Osteoblast (primary cell): ENCODE measurements around the gene ARRDC3. TPM values are rescaled to one million over a fixed set of nuclear protein-coding genes. Genes with fewer than 3 reads are reported as not detected.

Experiments
- DNase-seq: peaks from one replicate; pipeline ENCODE4 v3.0.0; 2011; ENCODE audit warnings: low spot score, mixed read lengths; ENCODE audit not compliant: insufficient read length; ENCODE audit errors: missing footprints
- H2AFZ ChIP-seq: 2 replicates; pipeline ENCODE4 v1.6.0; 2011; ENCODE audit warnings: mild to moderate bottlenecking, low read length
- H3K27ac ChIP-seq: 2 replicates; pipeline ENCODE4 v1.5.1; 2011; ENCODE audit warnings: mild to moderate bottlenecking, low read depth, low read length, moderate library complexity
- H3K27me3 ChIP-seq: 2 replicates; pipeline ENCODE4 v1.6.0; 2012; ENCODE audit warnings: mild to moderate bottlenecking, control low read depth, inconsistent platforms, low read length, moderate library complexity; ENCODE audit not compliant: insufficient read depth
- H3K36me3 ChIP-seq: 2 replicates; pipeline ENCODE4 v1.5.1; 2011; ENCODE audit warnings: mild to moderate bottlenecking, low read length, control low read depth, moderate library complexity; ENCODE audit not compliant: insufficient read depth
- H3K4me1 ChIP-seq: 2 replicates; pipeline ENCODE4 v1.5.1; 2011; ENCODE audit warnings: mild to moderate bottlenecking, low read length, control low read depth, moderate library complexity; ENCODE audit not compliant: insufficient read depth
- H3K4me2 ChIP-seq: 2 replicates; pipeline ENCODE4 v1.6.0; 2011; ENCODE audit warnings: mild to moderate bottlenecking, low read length; ENCODE audit not compliant: insufficient read depth
- H3K4me3 ChIP-seq: fragments of 200-600 bp; sonication (generic); 3 replicates; pipeline ENCODE4 v1.5.1; 2012; ENCODE audit warnings: mild to moderate bottlenecking, low read length, inconsistent platforms; ENCODE audit not compliant: insufficient read depth
- H3K79me2 ChIP-seq: 2 replicates; pipeline ENCODE4 v1.6.0; 2012; ENCODE audit warnings: mild to moderate bottlenecking, low read length, control low read depth, inconsistent platforms; ENCODE audit not compliant: insufficient read depth
- H3K9me3 ChIP-seq: 2 replicates; pipeline ENCODE4 v1.5.1; 2011; ENCODE audit warnings: low read depth, low read length, control low read depth
- H4K20me1 ChIP-seq: 2 replicates; pipeline ENCODE4 v1.6.0; 2012; ENCODE audit warnings: mild to moderate bottlenecking, low read length, control low read depth; ENCODE audit not compliant: insufficient read depth
- total RNA-seq: library from RNA; depleted of rRNA; stranded (reverse); fragments of >200 nt; gene quantifications from 2 replicates; pipeline ENCODE4 v1.2.3, GENCODE V29; 2012
- TF ChIP-seq, protein P1 (sequence below): IDR thresholded peaks from 2 replicates; pipeline ENCODE4 v1.5.1; 2011; ENCODE audit warnings: mild to moderate bottlenecking, low read depth, low read length, moderate library complexity; ENCODE audit errors: extremely low read depth

The ARRDC3 gene
- total RNA-seq, 1 donor, result 101 TPM

DNA sequence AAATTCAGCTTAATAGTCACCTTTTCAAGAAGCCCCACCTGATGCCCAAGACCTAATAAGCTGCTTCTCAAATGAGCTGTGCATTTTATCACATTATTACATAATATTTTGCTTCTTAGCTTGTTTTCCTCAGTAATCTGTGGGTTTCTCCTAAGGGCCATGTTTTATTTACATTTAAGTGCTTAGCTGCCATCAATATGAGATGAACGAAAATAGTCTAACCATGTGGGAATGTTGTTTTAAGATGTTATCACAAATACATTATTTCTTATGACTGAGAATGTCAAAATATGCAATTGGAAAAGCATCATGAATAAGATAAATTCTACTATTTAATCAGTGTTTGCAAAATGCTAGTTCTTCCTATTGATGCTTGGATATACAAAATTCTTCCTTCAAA is 10.1 kb downstream of the ARRDC3 start:
- H3K36me3 ChIP-seq, result peaks cover 99% of the 10 kb centered on the region
- no peaks in the 10 kb centered on the region for H3K9me3 ChIP-seq
- peaks cover 41% of the 10 kb centered on the region for H3K79me2 ChIP-seq
- H3K4me2 ChIP-seq, result no peak overlapping the region
- no peaks in the 10 kb centered on the region for H3K27me3 ChIP-seq
- H4K20me1 ChIP-seq, result peaks cover 33% of the 10 kb centered on the region
- peak overlapping the region; percentile 18 for H3K27ac ChIP-seq
- H3K4me3 ChIP-seq, result no peak overlapping the region
- H3K4me1 ChIP-seq, result peaks cover 8% of the 10 kb centered on the region
- DNase-seq, result no peak
- TF ChIP-seq, protein P1, sequence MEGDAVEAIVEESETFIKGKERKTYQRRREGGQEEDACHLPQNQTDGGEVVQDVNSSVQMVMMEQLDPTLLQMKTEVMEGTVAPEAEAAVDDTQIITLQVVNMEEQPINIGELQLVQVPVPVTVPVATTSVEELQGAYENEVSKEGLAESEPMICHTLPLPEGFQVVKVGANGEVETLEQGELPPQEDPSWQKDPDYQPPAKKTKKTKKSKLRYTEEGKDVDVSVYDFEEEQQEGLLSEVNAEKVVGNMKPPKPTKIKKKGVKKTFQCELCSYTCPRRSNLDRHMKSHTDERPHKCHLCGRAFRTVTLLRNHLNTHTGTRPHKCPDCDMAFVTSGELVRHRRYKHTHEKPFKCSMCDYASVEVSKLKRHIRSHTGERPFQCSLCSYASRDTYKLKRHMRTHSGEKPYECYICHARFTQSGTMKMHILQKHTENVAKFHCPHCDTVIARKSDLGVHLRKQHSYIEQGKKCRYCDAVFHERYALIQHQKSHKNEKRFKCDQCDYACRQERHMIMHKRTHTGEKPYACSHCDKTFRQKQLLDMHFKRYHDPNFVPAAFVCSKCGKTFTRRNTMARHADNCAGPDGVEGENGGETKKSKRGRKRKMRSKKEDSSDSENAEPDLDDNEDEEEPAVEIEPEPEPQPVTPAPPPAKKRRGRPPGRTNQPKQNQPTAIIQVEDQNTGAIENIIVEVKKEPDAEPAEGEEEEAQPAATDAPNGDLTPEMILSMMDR, result no peak
- H2AFZ ChIP-seq, result no peak overlapping the region

DNA sequence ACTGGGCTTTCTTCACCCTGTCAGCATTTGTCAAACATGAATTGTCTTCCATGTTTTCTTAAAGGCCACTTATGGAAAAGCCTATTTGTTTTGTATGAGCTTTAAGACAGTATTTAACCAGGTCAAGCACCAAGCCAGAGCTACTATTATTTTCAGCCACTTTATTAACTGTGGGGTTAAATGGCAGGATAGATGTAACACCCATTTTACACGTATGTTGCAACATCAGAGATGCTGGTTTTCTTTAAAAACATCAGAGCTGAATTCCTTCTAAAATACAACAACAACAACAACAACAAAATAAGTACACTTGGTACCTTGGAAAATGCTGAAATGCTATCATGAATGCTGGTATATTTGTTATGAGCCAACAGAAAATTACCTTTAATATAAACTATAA is 13.6 kb downstream of the ARRDC3 start:
- H3K27me3 ChIP-seq, result no peaks in the 10 kb centered on the region
- H3K79me2 ChIP-seq, result peaks cover 17% of the 10 kb centered on the region
- no peak overlapping the region for H3K4me2 ChIP-seq
- H3K36me3 ChIP-seq, result peaks cover 70% of the 10 kb centered on the region
- no peak overlapping the region for H3K4me3 ChIP-seq
- no peak overlapping the region for H2AFZ ChIP-seq
- H4K20me1 ChIP-seq, result peaks cover 29% of the 10 kb centered on the region
- TF ChIP-seq, protein P1, result no peak
- H3K27ac ChIP-seq, result no peak overlapping the region
- no peaks in the 10 kb centered on the region for H3K4me1 ChIP-seq
- no peaks in the 10 kb centered on the region for H3K9me3 ChIP-seq
- DNase-seq, result no peak

DNA sequence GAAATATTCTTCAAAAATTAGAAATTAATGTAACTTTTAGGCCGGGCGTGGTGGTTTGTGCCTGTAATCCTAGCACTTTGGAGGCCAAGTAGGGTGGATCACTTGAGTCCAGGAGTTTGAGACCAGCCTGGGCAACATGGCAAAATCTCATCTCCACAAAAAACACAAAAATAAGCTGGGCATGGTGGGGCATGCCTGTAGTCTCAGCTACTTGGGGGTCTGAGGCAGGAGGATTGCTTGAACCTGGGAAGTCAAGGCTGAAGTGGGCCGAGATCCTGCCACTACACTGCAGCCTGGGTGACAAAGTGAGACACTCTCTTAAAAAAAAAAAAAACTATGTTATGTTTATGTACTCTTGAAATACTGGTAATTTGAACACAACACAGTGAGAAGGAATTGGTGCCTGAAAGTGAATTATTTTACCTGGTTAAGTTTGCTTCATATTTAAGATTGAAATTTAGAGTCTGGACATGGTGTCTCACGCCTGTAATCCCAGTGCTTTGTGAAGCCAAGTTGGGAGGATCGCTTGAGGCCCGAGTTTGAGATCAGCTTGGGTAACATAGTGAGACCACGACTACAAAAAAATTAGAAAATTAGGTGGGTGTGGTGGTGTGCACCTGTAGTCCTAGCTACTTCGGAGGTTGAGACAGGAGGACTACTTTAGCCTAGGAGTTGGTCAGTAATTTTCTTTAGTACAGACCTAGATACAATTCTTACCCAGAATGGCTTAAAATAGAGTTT is 15.0 kb downstream of the ARRDC3 start:
- H3K4me3 ChIP-seq, result no peak overlapping the region
- H3K4me1 ChIP-seq, result no peaks in the 10 kb centered on the region
- DNase-seq, result no peak
- no peak overlapping the region for H2AFZ ChIP-seq
- H3K36me3 ChIP-seq, result peaks cover 56% of the 10 kb centered on the region
- H3K9me3 ChIP-seq, result no peaks in the 10 kb centered on the region
- H3K4me2 ChIP-seq, result no peak overlapping the region
- peaks cover 25% of the 10 kb centered on the region for H4K20me1 ChIP-seq
- H3K79me2 ChIP-seq, result peaks cover 11% of the 10 kb centered on the region
- H3K27me3 ChIP-seq, result no peaks in the 10 kb centered on the region
- no peak overlapping the region for H3K27ac ChIP-seq
- TF ChIP-seq, protein P1, result no peak

DNA sequence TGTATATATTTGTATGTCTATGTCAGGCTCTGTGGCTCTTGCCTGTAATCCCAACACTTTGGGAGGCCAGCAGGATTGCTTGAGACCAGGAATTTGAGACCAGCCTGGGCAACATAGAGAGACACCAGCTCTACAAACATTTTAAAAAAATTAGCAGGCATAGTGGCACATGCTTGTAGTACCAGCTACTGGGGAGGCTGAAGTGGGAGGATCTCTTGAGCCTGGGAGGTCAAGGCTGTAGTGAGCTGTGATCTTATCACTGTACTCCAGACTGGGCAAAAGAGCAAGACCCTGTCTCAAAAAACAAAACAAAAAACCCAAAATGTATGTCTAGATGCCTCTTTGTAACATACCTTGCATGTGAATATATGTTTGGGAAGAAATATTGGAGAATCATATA is 15.8 kb downstream of the ARRDC3 start:
- TF ChIP-seq, protein P1, result no peak
- Histone ChIP-seq H3K4me2 (no peak overlapping the region), H3K9me3 (no peaks in the 10 kb centered on the region), H3K27ac (no peak overlapping the region), H3K4me3 (no peak overlapping the region), H3K4me1 (no peaks in the 10 kb centered on the region), H2AFZ (no peak overlapping the region), H3K27me3 (no peaks in the 10 kb centered on the region), H3K36me3 (peaks cover 49% of the 10 kb centered on the region), H3K79me2 (peaks cover 6% of the 10 kb centered on the region), H4K20me1 (peaks cover 20% of the 10 kb centered on the region)
- no peak for DNase-seq
